ENCODE results near the gene FDX2. TPM values are rescaled to one million over a fixed set of nuclear protein-coding genes. Genes with fewer than 3 reads are reported as not detected.
A peak's percentile ranks its signal among the peaks of the same experiment; 100 is the strongest.
"Not testable (repeated sequence)": the region's sequence is repeated elsewhere in the genome, so short reads cannot be mapped to it uniquely, and the experiment has no call there.

The FDX2 gene
- 10 to 100 TPM; 15.4 to 19.3 (median 18.0) TPM for polyA plus RNA-seq (ENCODE audit: insufficient read length in 3 of 3)

GRCh38 chr19:10315335-10316214 is at the start of gene FDX2:
FDX2 (minus strand) TSS chr19:10316015; CDS start chr19:10315996, 19 bp downstream.
- DNase-seq (ENCODE audit: low read depth in 3 of 3, low spot score in 2 of 3): peak in 1 of 3 donors; percentile 66

- no peak for DNase-seq (ENCODE audit: low read depth in 3 of 3, low spot score in 2 of 3)
Observed at GRCh38 chr19:10365518-10365917, 49.7 kb upstream of the FDX2 start.

GRCh38 chr19:10364644-10365043 is 48.8 kb upstream of the FDX2 start:
- DNase-seq (ENCODE audit: low read depth in 3 of 3, low spot score in 2 of 3): no peak

- no peak for DNase-seq (ENCODE audit: low read depth in 3 of 3, low spot score in 2 of 3)
Observed at GRCh38 chr19:10363789-10364281, 48.0 kb upstream of the FDX2 start.

GRCh38 chr19:10362259-10362658 is 46.4 kb upstream of the FDX2 start:
- no peak for DNase-seq (ENCODE audit: low read depth in 3 of 3, low spot score in 2 of 3)

GRCh38 chr19:10361569-10362011 is 45.8 kb upstream of the FDX2 start:
- DNase-seq (ENCODE audit: low read depth in 3 of 3, low spot score in 2 of 3): no peak

GRCh38 chr19:10356431-10356830 is 40.6 kb upstream of the FDX2 start:
- no peak for DNase-seq (ENCODE audit: low read depth in 3 of 3, low spot score in 2 of 3)

GRCh38 chr19:10353793-10354391 is 38.1 kb upstream of the FDX2 start:
- DNase-seq (ENCODE audit: low read depth in 3 of 3, low spot score in 2 of 3): no peak

- DNase-seq (ENCODE audit: low read depth in 3 of 3, low spot score in 2 of 3): no peak
Observed at GRCh38 chr19:10352764-10353671, 37.2 kb upstream of the FDX2 start.

- DNase-seq (ENCODE audit: low read depth in 3 of 3, low spot score in 2 of 3): no peak
Observed at GRCh38 chr19:10346509-10346908, 30.7 kb upstream of the FDX2 start.

- no peak for DNase-seq (ENCODE audit: low read depth in 3 of 3, low spot score in 2 of 3)
Observed at GRCh38 chr19:10344780-10345179, 29.0 kb upstream of the FDX2 start.

- no peak for DNase-seq (ENCODE audit: low read depth in 3 of 3, low spot score in 2 of 3)
Observed at GRCh38 chr19:10343495-10343894, 27.7 kb upstream of the FDX2 start.

GRCh38 chr19:10339977-10340376 is 24.2 kb upstream of the FDX2 start:
- DNase-seq (ENCODE audit: low read depth in 3 of 3, low spot score in 2 of 3): no peak

- DNase-seq (ENCODE audit: low read depth in 3 of 3, low spot score in 2 of 3): no peak
Observed at GRCh38 chr19:10339380-10339960, 23.7 kb upstream of the FDX2 start, which contains the start of gene ICAM3. ICAM3 (minus strand) TSS chr19:10339624; CDS start chr19:10339614, 10 bp downstream.

- no peak for DNase-seq (ENCODE audit: low read depth in 3 of 3, low spot score in 2 of 3)
Observed at GRCh38 chr19:10338940-10339339, 23.1 kb upstream of the FDX2 start.

GRCh38 chr19:10336725-10337124 is 20.9 kb upstream of the FDX2 start:
- DNase-seq (ENCODE audit: low read depth in 3 of 3, low spot score in 2 of 3): not testable (repeated sequence)

- DNase-seq (ENCODE audit: low read depth in 3 of 3, low spot score in 2 of 3): no peak
Observed at GRCh38 chr19:10335352-10335985, 19.7 kb upstream of the FDX2 start.

GRCh38 chr19:10334588-10335351 is 19.0 kb upstream of the FDX2 start:
- peak in 2 of 3 donors; percentile 65 to 82 for DNase-seq (ENCODE audit: low read depth in 3 of 3, low spot score in 2 of 3)

All from right renal cortex interstitium (tissue), 3 donors.